A549 (cell line): ENCODE data around the gene TBC1D25.

ENCODE experiments used
- CBX2 ChIP-seq: fragments of 200-600 bp; sonication (generic); IDR thresholded peaks from 2 replicates; pipeline ENCODE4 v1.6.1; 2016; ENCODE audit warnings: low read depth, mild to moderate bottlenecking, borderline replicate concordance
- CHD4 ChIP-seq: fragments of 200-600 bp; sonication (generic); IDR thresholded peaks from 2 replicates; pipeline ENCODE4 v1.6.1; 2016; ENCODE audit warnings: antibody characterized with exemption, mild to moderate bottlenecking, borderline replicate concordance
- ESRRA ChIP-seq: fragments of 150-350 bp; IDR thresholded peaks from 2 replicates; pipeline ENCODE4 v1.6.1; 2014; ENCODE audit warnings: mild to moderate bottlenecking, low read length, borderline replicate concordance
- KDM5A ChIP-seq: fragments of 200-600 bp; sonication (generic); IDR thresholded peaks from 2 replicates; pipeline ENCODE4 v1.6.1; 2016; ENCODE audit warnings: antibody characterized with exemption, mild to moderate bottlenecking
- NR3C1 ChIP-seq: fragments of >200 bp; sonication (Bioruptor Twin); formaldehyde crosslinking; IDR thresholded peaks from 3 replicates; pipeline ENCODE4 v1.6.1; 2017
- POLR2A ChIP-seq: IDR thresholded peaks from 2 replicates; pipeline ENCODE4 v1.6.1; 2012; ENCODE audit warnings: mild to moderate bottlenecking, low read length
- RNF2 ChIP-seq: fragments of 200-600 bp; sonication (generic); IDR thresholded peaks from 2 replicates; pipeline ENCODE4 v1.6.1; 2016; ENCODE audit warnings: low read depth, mild to moderate bottlenecking, antibody characterized with exemption, moderate library complexity, borderline replicate concordance
- TF ChIP-seq, protein P1 (sequence below): fragments of >200 bp; sonication (Bioruptor Twin); formaldehyde crosslinking; IDR thresholded peaks from 3 replicates; pipeline ENCODE4 v1.5.1; 2016
- TF ChIP-seq, protein P2 (sequence below): IDR thresholded peaks from 2 replicates; pipeline ENCODE4 v1.6.1; 2012

DNA sequence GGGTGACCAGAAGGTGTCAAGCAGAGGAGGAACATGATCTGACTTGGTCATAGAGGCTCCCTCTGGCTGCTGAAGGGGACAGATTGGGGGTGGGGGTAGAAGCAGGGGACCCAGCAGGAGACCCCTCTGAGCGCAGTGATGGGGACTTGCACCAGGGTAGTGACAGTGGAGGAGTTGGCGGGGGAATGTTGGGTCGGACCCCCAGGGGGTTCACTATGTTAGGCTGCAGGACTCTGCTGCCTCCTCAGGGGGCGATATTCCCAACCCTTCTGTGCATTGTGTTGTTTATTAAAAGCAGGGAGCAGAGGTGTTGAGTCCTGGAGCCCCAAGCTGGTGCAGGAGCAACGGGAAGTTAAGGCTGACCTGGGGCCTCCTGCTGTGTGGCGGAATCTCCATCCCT is 66.6 kb downstream of the TBC1D25 start:
- no peak for TF ChIP-seq NR3C1
- no peak for TF ChIP-seq POLR2A
- TF ChIP-seq ESRRA, result no peak
- TF ChIP-seq, protein P1, sequence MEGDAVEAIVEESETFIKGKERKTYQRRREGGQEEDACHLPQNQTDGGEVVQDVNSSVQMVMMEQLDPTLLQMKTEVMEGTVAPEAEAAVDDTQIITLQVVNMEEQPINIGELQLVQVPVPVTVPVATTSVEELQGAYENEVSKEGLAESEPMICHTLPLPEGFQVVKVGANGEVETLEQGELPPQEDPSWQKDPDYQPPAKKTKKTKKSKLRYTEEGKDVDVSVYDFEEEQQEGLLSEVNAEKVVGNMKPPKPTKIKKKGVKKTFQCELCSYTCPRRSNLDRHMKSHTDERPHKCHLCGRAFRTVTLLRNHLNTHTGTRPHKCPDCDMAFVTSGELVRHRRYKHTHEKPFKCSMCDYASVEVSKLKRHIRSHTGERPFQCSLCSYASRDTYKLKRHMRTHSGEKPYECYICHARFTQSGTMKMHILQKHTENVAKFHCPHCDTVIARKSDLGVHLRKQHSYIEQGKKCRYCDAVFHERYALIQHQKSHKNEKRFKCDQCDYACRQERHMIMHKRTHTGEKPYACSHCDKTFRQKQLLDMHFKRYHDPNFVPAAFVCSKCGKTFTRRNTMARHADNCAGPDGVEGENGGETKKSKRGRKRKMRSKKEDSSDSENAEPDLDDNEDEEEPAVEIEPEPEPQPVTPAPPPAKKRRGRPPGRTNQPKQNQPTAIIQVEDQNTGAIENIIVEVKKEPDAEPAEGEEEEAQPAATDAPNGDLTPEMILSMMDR, result no peak
- TF ChIP-seq, protein P2, sequence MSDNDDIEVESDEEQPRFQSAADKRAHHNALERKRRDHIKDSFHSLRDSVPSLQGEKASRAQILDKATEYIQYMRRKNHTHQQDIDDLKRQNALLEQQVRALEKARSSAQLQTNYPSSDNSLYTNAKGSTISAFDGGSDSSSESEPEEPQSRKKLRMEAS, result no peak
- no peak for TF ChIP-seq CBX2
- no peak for TF ChIP-seq CHD4
- no peak for TF ChIP-seq RNF2
- TF ChIP-seq KDM5A, result no peak
